Trophoblast cell (in vitro differentiated cells and primary cell): ENCODE measurements around the gene RAP1B.

ENCODE experiments used
- DNase-seq, 2 donors: peaks; one replicate each; pipeline ENCODE4 v3.0.0-alpha.2; 2016
- H2AFZ ChIP-seq: 2 replicates; pipeline ENCODE4 v1.6.1; 2013; ENCODE audit warnings: low read length, moderate library complexity, mild to moderate bottlenecking; ENCODE audit not compliant: insufficient read depth, poor library complexity
- H2AK5ac ChIP-seq: 2 replicates; pipeline ENCODE4 v1.6.1; 2013; ENCODE audit warnings: mild to moderate bottlenecking, low read length
- H2BK120ac ChIP-seq: 2 replicates; pipeline ENCODE4 v1.6.1; 2013; ENCODE audit warnings: low read length, mild to moderate bottlenecking, moderate library complexity; ENCODE audit not compliant: insufficient read depth, poor library complexity
- H2BK12ac ChIP-seq: 2 replicates; pipeline ENCODE4 v1.6.1; 2013; ENCODE audit warnings: mild to moderate bottlenecking, low read length, moderate library complexity
- H2BK5ac ChIP-seq: 2 replicates; pipeline ENCODE4 v1.6.1; 2013; ENCODE audit warnings: low read length, low read depth, moderate library complexity, mild to moderate bottlenecking; ENCODE audit not compliant: poor library complexity
- H3K14ac ChIP-seq: 2 replicates; pipeline ENCODE4 v1.6.1; 2013; ENCODE audit warnings: mild to moderate bottlenecking, low read length
- H3K18ac ChIP-seq: 2 replicates; pipeline ENCODE4 v1.6.1; 2013; ENCODE audit warnings: mild to moderate bottlenecking, low read length
- H3K23ac ChIP-seq: 2 replicates; pipeline ENCODE4 v1.6.1; 2013; ENCODE audit warnings: low read length
- H3K27ac ChIP-seq: 2 replicates; pipeline ENCODE4 v1.5.1; 2013; ENCODE audit warnings: low read depth, mild to moderate bottlenecking, inconsistent platforms, low read length, moderate library complexity
- H3K27me3 ChIP-seq: 2 replicates; pipeline ENCODE4 v1.6.1; 2013; ENCODE audit warnings: inconsistent platforms, mild to moderate bottlenecking, low read length, moderate library complexity; ENCODE audit not compliant: insufficient read depth
- H3K36me3 ChIP-seq, 2 experiments: 1 replicate in 1 of 2; 2 replicates in 1 of 2; pipeline ENCODE4 v1.6.1; 2013; ENCODE audit warnings: low read length in 2 of 2, mild to moderate bottlenecking in 2 of 2, moderate library complexity in 1 of 2; ENCODE audit not compliant: insufficient read depth in 2 of 2, control insufficient read depth in 1 of 2
- H3K4ac ChIP-seq: 2 replicates; pipeline ENCODE4 v1.6.1; 2013; ENCODE audit warnings: low read depth, mild to moderate bottlenecking, low read length, moderate library complexity
- H3K4me1 ChIP-seq, 2 experiments: 1 replicate in 1 of 2; 2 replicates in 1 of 2; pipeline ENCODE4 v1.6.1; 2013; ENCODE audit warnings: low read length in 2 of 2, mild to moderate bottlenecking in 2 of 2, moderate library complexity in 1 of 2; ENCODE audit not compliant: insufficient read depth in 2 of 2, control insufficient read depth in 1 of 2
- H3K4me2 ChIP-seq: 2 replicates; pipeline ENCODE4 v1.6.1; 2013; ENCODE audit warnings: inconsistent platforms, mild to moderate bottlenecking, low read length, moderate library complexity
- H3K4me3 ChIP-seq: 2 replicates; pipeline ENCODE4 v1.5.1; 2013; ENCODE audit warnings: mild to moderate bottlenecking, low read depth, low read length, inconsistent platforms
- H3K79me1 ChIP-seq: one replicate; pipeline ENCODE4 v1.6.1; 2013; ENCODE audit warnings: low read length
- H3K79me2 ChIP-seq: 2 replicates; pipeline ENCODE4 v1.6.1; 2013; ENCODE audit warnings: low read length, mild to moderate bottlenecking; ENCODE audit not compliant: control insufficient read depth, insufficient read depth, poor library complexity
- H3K9ac ChIP-seq: 2 replicates; pipeline ENCODE4 v1.6.1; 2013; ENCODE audit warnings: mild to moderate bottlenecking, low read length
- H3K9me3 ChIP-seq: 2 replicates; pipeline ENCODE4 v1.6.1; 2013; ENCODE audit warnings: low read depth, mild to moderate bottlenecking, control low read depth, inconsistent platforms, low read length; ENCODE audit not compliant: insufficient read depth
- H4K12ac ChIP-seq: 2 replicates; pipeline ENCODE4 v1.6.1; 2013; ENCODE audit warnings: low read depth, mild to moderate bottlenecking, low read length, moderate library complexity
- H4K8ac ChIP-seq: 2 replicates; pipeline ENCODE4 v1.6.1; 2013; ENCODE audit warnings: low read depth, mild to moderate bottlenecking, low read length, moderate library complexity
- H4K91ac ChIP-seq: one replicate; pipeline ENCODE4 v1.6.1; 2013; ENCODE audit warnings: low read depth, mild to moderate bottlenecking, low read length, moderate library complexity
- WGBS: extraction: QIAGEN DNeasy Blood & Tissue Kit; methylation state at CpG from one replicate; pipeline ENCODE4 v1.1.7; 2013; ENCODE audit warnings: missing lambda C conversion rate; ENCODE audit not compliant: insufficient read length, insufficient coverage; ENCODE audit errors: extremely low coverage; 5-methylcytosine and 5-hydroxymethylcytosine counted together

Gene RAP1B

DNA sequence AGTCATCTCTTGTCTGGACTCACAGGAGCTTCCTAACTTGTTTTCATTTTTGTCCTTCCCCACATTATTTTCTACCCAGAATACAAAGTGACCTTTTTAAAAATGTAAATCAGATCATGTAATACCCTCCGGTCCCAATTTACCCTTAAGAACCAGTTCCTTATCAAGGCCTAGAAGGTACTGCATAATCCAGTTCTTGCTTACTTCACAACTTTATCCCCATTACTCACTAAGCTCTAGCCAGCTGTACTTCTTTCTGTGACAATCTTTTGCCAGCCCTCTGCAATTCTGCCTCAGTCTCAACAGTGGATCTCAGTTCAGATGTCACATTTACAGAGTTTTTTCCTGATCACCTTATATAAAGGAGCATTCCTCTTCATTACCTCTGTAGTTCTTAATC is 11.6 kb downstream of the RAP1B start:
- DNase-seq, result no peak
- Histone ChIP-seq H3K79me1 (no peaks in the 10 kb centered on the region), H3K23ac (no peak overlapping the region), H3K4me2 (no peak overlapping the region), H3K4me1 (no peaks in the 10 kb centered on the region), H3K36me3 (peaks cover 11 to 13% of the 10 kb centered on the region in 2 experiments), H3K9ac (no peak overlapping the region), H2BK120ac (no peak overlapping the region), H3K79me2 (peaks cover 17% of the 10 kb centered on the region), H2AFZ (no peak overlapping the region), H2BK12ac (no peak overlapping the region), H4K12ac (no peak overlapping the region), H3K27ac (no peak overlapping the region), H3K4me3 (no peak overlapping the region), H3K9me3 (no peaks in the 10 kb centered on the region), H3K18ac (no peak overlapping the region), H4K91ac (no peak overlapping the region), H2BK5ac (no peak overlapping the region), H3K4ac (peak overlapping the region; percentile 69), H4K8ac (no peak overlapping the region), H3K14ac (no peak overlapping the region), H3K27me3 (no peaks in the 10 kb centered on the region), H2AK5ac (no peak overlapping the region)
- no CpG with 5 or more reads among the region's 1 CpG for WGBS

DNA sequence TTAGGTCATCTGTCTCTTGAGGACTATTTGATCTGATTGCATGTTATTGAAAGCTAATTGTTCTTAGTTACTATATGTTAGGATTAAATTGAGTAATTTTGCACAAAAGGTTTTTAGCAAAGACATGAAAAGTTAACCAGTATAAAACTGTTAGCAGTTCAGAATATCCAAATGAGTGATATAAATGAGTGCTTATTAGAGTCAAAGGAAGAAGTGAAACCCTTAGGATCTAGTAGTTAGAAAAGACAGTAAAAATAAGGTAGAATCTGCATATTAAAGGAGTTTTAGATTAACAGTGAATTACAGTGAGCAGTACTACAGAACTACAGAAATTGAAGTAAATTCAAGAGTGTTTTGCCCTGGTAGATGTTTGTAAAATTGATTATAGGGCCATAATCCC is 12.4 kb downstream of the RAP1B start:
- no peak overlapping the region for H4K91ac ChIP-seq
- DNase-seq, result no peak

DNA sequence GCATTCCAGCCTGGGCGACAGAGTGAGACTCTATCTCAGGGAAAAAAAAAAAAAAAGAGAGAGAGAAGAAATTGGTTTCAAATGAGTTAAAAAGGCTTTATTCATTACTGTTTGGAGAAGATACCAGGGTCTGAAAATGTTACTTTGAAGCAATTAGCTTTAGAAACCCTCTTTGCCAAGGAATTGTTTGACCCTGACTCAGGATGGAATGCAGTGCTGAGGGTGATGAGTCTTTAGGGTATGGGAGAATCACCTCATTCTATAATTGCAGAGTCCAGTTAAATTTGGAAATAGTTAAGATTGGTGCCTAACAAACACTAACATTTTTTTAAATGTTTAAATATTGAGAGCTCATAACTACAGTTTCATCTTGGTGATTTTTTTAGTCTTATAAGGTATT is 13.3 kb downstream of the RAP1B start:
- Histone ChIP-seq H3K79me1 (no peaks in the 10 kb centered on the region), H3K36me3 (peaks cover 10 to 13% of the 10 kb centered on the region in 2 experiments), H3K4me2 (no peak overlapping the region), H3K18ac (no peak overlapping the region), H3K9me3 (no peaks in the 10 kb centered on the region), H3K14ac (no peak overlapping the region), H4K12ac (no peak overlapping the region), H2AK5ac (no peak overlapping the region), H3K4ac (peak overlapping the region; percentile 46), H3K4me1 (no peaks in the 10 kb centered on the region), H4K91ac (no peak overlapping the region), H3K9ac (no peak overlapping the region), H3K23ac (no peak overlapping the region), H2AFZ (no peak overlapping the region), H2BK120ac (no peak overlapping the region), H2BK12ac (no peak overlapping the region), H3K79me2 (peaks cover 13% of the 10 kb centered on the region), H3K27ac (no peak overlapping the region), H3K27me3 (no peaks in the 10 kb centered on the region), H2BK5ac (no peak overlapping the region), H4K8ac (no peak overlapping the region), H3K4me3 (no peak overlapping the region)
- peak in 1 of 2 donors; percentile 81 for DNase-seq
- WGBS, result no CpG with 5 or more reads among the region's 1 CpG

More for the DNA sequence above, 12.4 kb downstream of the RAP1B start:
- H3K9me3 ChIP-seq, result no peaks in the 10 kb centered on the region
- H3K79me2 ChIP-seq, result peaks cover 16% of the 10 kb centered on the region
- no peak overlapping the region for H2AFZ ChIP-seq
- no peak overlapping the region for H2BK12ac ChIP-seq
- H2BK120ac ChIP-seq, result no peak overlapping the region
- no peak overlapping the region for H4K12ac ChIP-seq
- H3K27ac ChIP-seq, result no peak overlapping the region
- no peak overlapping the region for H2BK5ac ChIP-seq
- no peak overlapping the region for H3K4me3 ChIP-seq
- H3K23ac ChIP-seq, result no peak overlapping the region
- no peak overlapping the region for H3K18ac ChIP-seq
- H3K27me3 ChIP-seq, result no peaks in the 10 kb centered on the region
- H4K8ac ChIP-seq, result no peak overlapping the region
- H3K14ac ChIP-seq, result no peak overlapping the region
- H3K4me1 ChIP-seq, result no peaks in the 10 kb centered on the region
- H2AK5ac ChIP-seq, result no peak overlapping the region
- no peaks in the 10 kb centered on the region for H3K79me1 ChIP-seq
- peaks cover 10 to 11% of the 10 kb centered on the region in 2 experiments for H3K36me3 ChIP-seq
- H3K9ac ChIP-seq, result no peak overlapping the region
- no peak overlapping the region for H3K4me2 ChIP-seq
- no peak overlapping the region for H3K4ac ChIP-seq

DNA sequence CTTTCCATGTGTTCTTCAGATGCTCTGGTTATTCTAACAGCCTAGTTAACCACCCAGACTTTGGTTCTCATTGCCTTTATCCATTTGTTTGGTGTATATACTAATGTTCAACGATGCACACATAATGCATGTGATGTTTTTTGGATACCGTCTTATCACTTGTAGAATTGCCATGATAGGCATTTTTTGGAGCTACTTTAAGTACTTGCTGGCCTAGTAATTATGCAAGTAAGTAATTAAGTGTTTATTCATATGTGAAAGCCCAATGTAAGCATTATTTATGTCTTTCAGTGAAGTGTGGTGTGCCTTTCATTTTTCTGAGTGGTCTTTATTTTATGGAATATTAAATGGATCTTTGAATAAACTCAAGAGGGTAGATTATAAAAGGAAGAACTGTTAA is 14.2 kb downstream of the RAP1B start:
- peaks cover 10 to 14% of the 10 kb centered on the region in 2 experiments for H3K36me3 ChIP-seq
- H4K12ac ChIP-seq, result no peak overlapping the region
- H2AFZ ChIP-seq, result no peak overlapping the region
- no peaks in the 10 kb centered on the region for H3K27me3 ChIP-seq
- no peak overlapping the region for H2BK5ac ChIP-seq
- no peak overlapping the region for H4K8ac ChIP-seq
- H3K4me1 ChIP-seq, result no peaks in the 10 kb centered on the region
- no peak overlapping the region for H2BK120ac ChIP-seq
- WGBS, result no CpG with 5 or more reads among the region's 2 CpGs
- no peak overlapping the region for H4K91ac ChIP-seq
- H3K18ac ChIP-seq, result no peak overlapping the region
- no peak overlapping the region for H3K4me2 ChIP-seq
- H3K79me1 ChIP-seq, result no peaks in the 10 kb centered on the region
- no peak overlapping the region for H2AK5ac ChIP-seq
- no peak overlapping the region for H3K4me3 ChIP-seq
- H3K14ac ChIP-seq, result no peak overlapping the region
- no peak for DNase-seq
- no peak overlapping the region for H3K9ac ChIP-seq
- no peaks in the 10 kb centered on the region for H3K9me3 ChIP-seq
- peaks cover 13% of the 10 kb centered on the region for H3K79me2 ChIP-seq
- no peak overlapping the region for H3K27ac ChIP-seq
- H2BK12ac ChIP-seq, result no peak overlapping the region
- peak overlapping the region; percentile 75 for H3K4ac ChIP-seq
- H3K23ac ChIP-seq, result no peak overlapping the region
